OCI-LY7 (cell line): ENCODE data around the gene TMEM144. TPM values are rescaled to one million over a fixed set of nuclear protein-coding genes. Genes with fewer than 3 reads are reported as not detected.
"Not testable (repeated sequence)": the region's sequence is repeated elsewhere in the genome, so short reads cannot be mapped to it uniquely, and the experiment has no call there.

Experiments used
- BruUV-seq: library from RNA; stranded (reverse); fragments of 400-500 nt; replicated peaks from 2 replicates; lab custom pipeline; 2021; lab: Mats Ljungman, UMichigan
- CTCF ChIA-PET: fragments of 300-600 bp; sonication (Branson Sonifier 250); formaldehyde crosslinking; loops from one replicate; lab custom pipeline; 2022; ENCODE audit warnings: antibody characterized with exemption; ENCODE audit not compliant: unreplicated experiment; lab: Charles Lee
- POLR2A ChIA-PET: fragments of 300-600 bp; sonication (Branson Sonifier 250); formaldehyde crosslinking; loops from one replicate; lab custom pipeline; 2022; ENCODE audit warnings: antibody characterized with exemption; lab: Charles Lee
- DNase-seq: peaks from one replicate; pipeline ENCODE4 v3.0.0-alpha.2; 2015; ENCODE audit warnings: low spot score
- H2AFZ ChIP-seq: fragments of 200-600 bp; sonication (generic), shearing (Covaris generic); 2 replicates; pipeline ENCODE4 v1.6.1; 2014; ENCODE audit warnings: mild to moderate bottlenecking, antibody characterized with exemption, low read length, moderate library complexity
- H3K27ac ChIP-seq: fragments of 200-600 bp; sonication (generic); 2 replicates; pipeline ENCODE4 v1.5.1; 2014; ENCODE audit warnings: mixed run types, low read depth, mild to moderate bottlenecking, moderate library complexity, low read length, inconsistent platforms; ENCODE audit not compliant: poor library complexity, severe bottlenecking
- H3K36me3 ChIP-seq: fragments of 200-600 bp; sonication (generic); 2 replicates; pipeline ENCODE4 v1.6.1; 2014; ENCODE audit warnings: mild to moderate bottlenecking, antibody characterized with exemption, low read length, moderate library complexity, mixed read lengths; ENCODE audit not compliant: insufficient read depth
- H3K4me1 ChIP-seq: fragments of 200-600 bp; sonication (generic); 2 replicates; pipeline ENCODE4 v1.5.1; 2014; ENCODE audit warnings: mild to moderate bottlenecking, low read length; ENCODE audit not compliant: insufficient read depth, poor library complexity, severe bottlenecking
- H3K4me2 ChIP-seq: fragments of 200-600 bp; sonication (generic); 2 replicates; pipeline ENCODE4 v1.6.1; 2014; ENCODE audit warnings: mild to moderate bottlenecking, low read length
- H3K4me3 ChIP-seq: fragments of 200-600 bp; sonication (generic); 2 replicates; pipeline ENCODE4 v1.5.1; 2014; ENCODE audit warnings: mild to moderate bottlenecking, low read depth, low read length; ENCODE audit not compliant: poor library complexity, severe bottlenecking
- H3K79me2 ChIP-seq: fragments of 200-600 bp; sonication (generic); 2 replicates; pipeline ENCODE4 v1.6.1; 2016; ENCODE audit warnings: low read depth, mild to moderate bottlenecking, low read length, moderate library complexity, mixed read lengths; ENCODE audit not compliant: insufficient read depth
- H3K9me2 ChIP-seq: fragments of 200-600 bp; sonication (generic); 2 replicates; pipeline ENCODE4 v1.6.1; 2016; ENCODE audit warnings: mild to moderate bottlenecking, low read length, mixed read lengths; ENCODE audit not compliant: insufficient read depth
- H3K9me3 ChIP-seq: fragments of 200-600 bp; sonication (generic); 2 replicates; pipeline ENCODE4 v1.6.1; 2014; ENCODE audit warnings: mild to moderate bottlenecking, mixed run types, low read length, mixed read lengths
- H4K20me1 ChIP-seq: fragments of 200-600 bp; sonication (generic); 2 replicates; pipeline ENCODE4 v1.6.1; 2014; ENCODE audit warnings: mild to moderate bottlenecking, antibody characterized with exemption, low read length, moderate library complexity, mixed read lengths; ENCODE audit not compliant: insufficient read depth
- EZH2phosphoT487 ChIP-seq: fragments of 200-600 bp; sonication (generic); IDR thresholded peaks from 2 replicates; pipeline ENCODE4 v1.6.1; 2018; ENCODE audit warnings: low read depth, borderline replicate concordance, mild to moderate bottlenecking, mixed run types, antibody characterized with exemption, low read length, moderate library complexity, mixed read lengths
- intact Hi-C: fragments of 100-400 bp; cut with micrococcal nuclease; formaldehyde crosslinking; loops from one replicate; pipeline ENCODE4 v1.10.0; 2022; ENCODE audit not compliant: unreplicated experiment
- total RNA-seq, 2 experiments: library from RNA; depleted of rRNA in 1 of 2; stranded (reverse); fragments of >200 nt in 1 of 2; shearing (Covaris generic) in 1 of 2; gene quantifications; 2 replicates each; pipeline ENCODE4 v1.2.3, GENCODE V29; 2014 to 2022
- TF ChIP-seq, protein P1 (sequence below): fragments of 200-600 bp; sonication (generic); conservative IDR thresholded peaks from 2 replicates; pipeline ENCODE4 v1.5.1; 2014; ENCODE audit warnings: mild to moderate bottlenecking, antibody characterized with exemption, low read length, moderate library complexity, mixed read lengths

The TMEM144 gene
- total RNA-seq, 2 experiments from 2014 or later, result 0.30 TPM; not detected in 1

DNA sequence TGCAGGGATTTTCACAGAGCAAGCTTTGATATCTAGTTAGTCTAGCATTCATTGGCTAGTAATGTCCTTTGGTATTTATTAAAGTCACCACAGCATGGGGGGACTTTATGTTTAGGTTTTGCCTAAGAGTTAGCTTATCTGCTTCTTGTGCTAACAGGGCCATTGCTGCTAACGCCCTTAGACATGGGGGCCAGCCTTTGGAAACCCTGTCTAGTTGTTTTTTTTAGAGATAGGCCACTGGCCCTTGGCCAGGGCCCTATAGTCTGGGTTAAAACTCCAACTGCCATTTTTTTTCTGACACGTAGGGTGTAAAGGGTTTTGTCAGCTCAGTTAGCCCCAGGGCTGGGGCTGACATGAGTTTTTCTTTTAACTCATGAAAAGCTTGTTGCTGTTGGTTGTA is 14.7 kb downstream of the TMEM144 start:
- H2AFZ ChIP-seq, H3K4me3 ChIP-seq, H4K20me1 ChIP-seq, intact Hi-C loops, H3K4me2 ChIP-seq, H3K9me3 ChIP-seq, H3K79me2 ChIP-seq, CTCF ChIA-PET, H3K9me2 ChIP-seq, H3K4me1 ChIP-seq, H3K27ac ChIP-seq, DNase-seq, BruUV-seq, H3K36me3 ChIP-seq: not testable (repeated sequence)
- POLR2A ChIA-PET, result interaction anchor here (0.6 to 1.2 kb wide), 3 partner anchors 12 to 196 kb away, joined by 3 to 4 read pairs (median 3); no protein-coding TSS in a partner anchor

DNA sequence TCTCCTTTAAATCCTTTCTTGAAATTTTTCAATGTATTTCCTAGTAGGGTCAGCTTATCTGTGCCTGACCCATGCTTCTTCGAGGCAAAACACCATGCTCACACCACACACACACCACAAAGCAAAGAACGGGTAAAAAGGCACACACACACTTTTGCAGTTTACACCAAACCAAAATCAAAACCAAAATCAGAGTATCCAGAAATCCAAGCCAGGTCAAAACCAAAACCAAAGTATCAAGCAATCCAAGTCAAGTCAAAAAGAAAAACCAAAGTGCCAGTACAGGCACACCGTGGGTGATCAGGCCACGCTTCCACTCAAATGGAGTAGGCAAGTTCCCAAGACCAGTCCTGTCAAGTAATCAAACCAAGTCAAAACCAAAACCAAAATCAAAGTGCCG is 17.6 kb downstream of the TMEM144 start:
- H3K9me2 ChIP-seq, intact Hi-C loops, DNase-seq, H3K9me3 ChIP-seq, H3K36me3 ChIP-seq, H3K4me1 ChIP-seq, H3K4me3 ChIP-seq, BruUV-seq, CTCF ChIA-PET, H2AFZ ChIP-seq, H3K4me2 ChIP-seq, H3K27ac ChIP-seq, H4K20me1 ChIP-seq, H3K79me2 ChIP-seq, POLR2A ChIA-PET: not testable (repeated sequence)

DNA sequence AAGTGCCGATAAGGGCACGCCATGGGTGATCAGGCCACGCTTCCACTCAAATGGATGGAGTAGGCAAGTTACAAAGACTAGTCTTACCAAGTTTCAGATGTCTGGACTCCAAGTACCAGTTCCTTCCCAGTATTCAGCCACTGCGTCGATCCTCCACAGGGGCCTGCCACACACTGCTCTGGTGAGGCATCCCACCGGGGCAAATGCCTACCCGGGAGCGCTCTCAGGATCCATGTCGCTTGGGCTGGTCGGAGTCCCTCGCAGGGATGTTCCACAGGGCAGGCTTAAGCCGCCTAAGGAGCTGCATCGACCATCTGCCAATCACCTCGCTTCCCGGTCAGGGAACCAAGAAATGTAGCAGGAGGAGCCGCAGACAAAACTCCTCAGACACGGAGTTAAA is 18.1 kb downstream of the TMEM144 start:
- H3K9me2 ChIP-seq, H3K4me1 ChIP-seq, H3K9me3 ChIP-seq, H3K36me3 ChIP-seq, DNase-seq, H3K79me2 ChIP-seq, intact Hi-C loops, H2AFZ ChIP-seq, CTCF ChIA-PET, POLR2A ChIA-PET, BruUV-seq, H4K20me1 ChIP-seq, H3K27ac ChIP-seq, H3K4me2 ChIP-seq, H3K4me3 ChIP-seq: not testable (repeated sequence)

DNA sequence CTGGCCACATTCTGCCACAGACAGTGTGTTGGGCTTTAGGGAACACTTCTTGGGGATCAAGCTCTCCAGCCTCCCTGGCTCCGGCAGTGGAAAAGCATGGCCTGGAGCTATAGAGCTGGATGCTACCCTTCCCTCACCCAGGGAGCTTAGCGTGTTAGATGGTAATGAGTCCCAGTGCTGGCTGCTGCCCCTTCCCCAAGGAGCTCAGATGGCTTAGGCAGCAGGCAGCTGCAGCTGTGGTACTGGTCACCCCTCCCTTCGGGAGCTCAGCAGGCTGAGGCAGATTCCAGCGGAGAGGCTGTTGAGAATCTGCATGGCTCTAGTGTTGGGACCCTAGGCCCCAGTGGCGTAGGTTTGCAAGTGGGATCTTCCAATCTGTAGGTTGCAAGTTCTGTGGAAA is 19.5 kb downstream of the TMEM144 start:
- Histone ChIP-seq H3K36me3 (no peaks in the 10 kb centered on the region), H3K9me2 (no peaks in the 10 kb centered on the region), H3K4me1 (no peaks in the 10 kb centered on the region), H2AFZ (no peak overlapping the region), H3K9me3 (no peaks in the 10 kb centered on the region), H3K4me2 (no peak overlapping the region), H3K79me2 (no peaks in the 10 kb centered on the region), H3K4me3 (no peak overlapping the region), H4K20me1 (no peaks in the 10 kb centered on the region), H3K27ac (no peak overlapping the region)
- ChIA-PET POLR2A (interaction anchor here (0.6 kb wide), 1 partner anchor 25 kb away, joined by 4 read pairs; no protein-coding TSS in a partner anchor), CTCF (no interaction called here)
- DNase-seq, result no peak
- TF ChIP-seq, protein P1, sequence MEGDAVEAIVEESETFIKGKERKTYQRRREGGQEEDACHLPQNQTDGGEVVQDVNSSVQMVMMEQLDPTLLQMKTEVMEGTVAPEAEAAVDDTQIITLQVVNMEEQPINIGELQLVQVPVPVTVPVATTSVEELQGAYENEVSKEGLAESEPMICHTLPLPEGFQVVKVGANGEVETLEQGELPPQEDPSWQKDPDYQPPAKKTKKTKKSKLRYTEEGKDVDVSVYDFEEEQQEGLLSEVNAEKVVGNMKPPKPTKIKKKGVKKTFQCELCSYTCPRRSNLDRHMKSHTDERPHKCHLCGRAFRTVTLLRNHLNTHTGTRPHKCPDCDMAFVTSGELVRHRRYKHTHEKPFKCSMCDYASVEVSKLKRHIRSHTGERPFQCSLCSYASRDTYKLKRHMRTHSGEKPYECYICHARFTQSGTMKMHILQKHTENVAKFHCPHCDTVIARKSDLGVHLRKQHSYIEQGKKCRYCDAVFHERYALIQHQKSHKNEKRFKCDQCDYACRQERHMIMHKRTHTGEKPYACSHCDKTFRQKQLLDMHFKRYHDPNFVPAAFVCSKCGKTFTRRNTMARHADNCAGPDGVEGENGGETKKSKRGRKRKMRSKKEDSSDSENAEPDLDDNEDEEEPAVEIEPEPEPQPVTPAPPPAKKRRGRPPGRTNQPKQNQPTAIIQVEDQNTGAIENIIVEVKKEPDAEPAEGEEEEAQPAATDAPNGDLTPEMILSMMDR, result no peak
- TF ChIP-seq EZH2phosphoT487, result no peak
- intact Hi-C loops, result no loop called here
- no TSS peak for BruUV-seq
